Breast epithelium (tissue), 4 donors: ENCODE results near the gene NCOA1. TPM values are rescaled to one million over a fixed set of nuclear protein-coding genes. Genes with fewer than 3 reads are reported as not detected.
"Not testable (repeated sequence)": the region's sequence is repeated elsewhere in the genome, so short reads cannot be mapped to it uniquely, and the experiment has no call there.

Experiments used
- DNase-seq, 2 donors: peaks; one replicate each; pipeline ENCODE4 v3.0.0-alpha.2; 2019; ENCODE audit warnings: low spot score in 2 of 2
- H3K27ac ChIP-seq, 2 donors: fragments of 200-600 bp; sonication (generic) in 1 of 2; one replicate each; pipeline ENCODE4 v1.5.1; 2016 to 2019; ENCODE audit warnings: mild to moderate bottlenecking in 1 of 2
- H3K27me3 ChIP-seq, 2 donors: fragments of 200-600 bp; sonication (generic) in 1 of 2; one replicate each; pipeline versions ENCODE4 v1.5.1 to v1.6.0; 2017 to 2019; ENCODE audit warnings: control low read depth in 1 of 2, mild to moderate bottlenecking in 1 of 2
- H3K36me3 ChIP-seq: fragments of 200-600 bp; one replicate; pipeline ENCODE4 v1.5.1; 2019
- H3K4me1 ChIP-seq, 2 donors: fragments of 200-600 bp; sonication (generic); one replicate each; pipeline ENCODE4 v1.5.1; 2016 to 2019; ENCODE audit warnings: control low read depth in 1 of 2
- H3K4me3 ChIP-seq, 3 donors: fragments of 200-600 bp; sonication (generic); 1 replicate in 2 of 3; 2 replicates in 1 of 3; pipeline ENCODE4 v1.5.1; 2016 to 2019; ENCODE audit warnings: mild to moderate bottlenecking in 3 of 3, moderate library complexity in 2 of 3
- H3K9me3 ChIP-seq, 2 donors: fragments of 200-600 bp; sonication (generic) in 1 of 2; one replicate each; pipeline ENCODE4 v1.5.1; 2016 to 2019; ENCODE audit warnings: control low read depth in 1 of 2
- CTCF ChIP-seq, 3 donors: fragments of 450-650 bp; IDR thresholded peaks; one replicate each; pipeline ENCODE4 v1.5.1; 2016 to 2017; ENCODE audit warnings: antibody characterized with exemption in 3 of 3, mild to moderate bottlenecking in 3 of 3, moderate library complexity in 3 of 3
- POLR2A ChIP-seq: fragments of 450-650 bp; IDR thresholded peaks from one replicate; pipeline ENCODE4 v1.6.1; 2016; ENCODE audit warnings: antibody characterized with exemption, mild to moderate bottlenecking, moderate library complexity
- POLR2AphosphoS5 ChIP-seq, 3 donors: sonication (generic); formaldehyde crosslinking; IDR thresholded peaks; one replicate each; pipeline ENCODE4 v1.6.1; 2017; ENCODE audit warnings: antibody characterized with exemption in 3 of 3
- intact Hi-C: fragments of 100-400 bp; cut with DNase I; formaldehyde crosslinking; loops from one replicate; pipeline ENCODE4 v1.15.1; 2023; ENCODE audit warnings: low total_unique reads
- total RNA-seq, 3 donors: library from RNA; depleted of rRNA; stranded (reverse); fragments of >200 nt; gene quantifications; one replicate each; pipeline ENCODE4 v1.1.0, GENCODE V29; 2016

Gene NCOA1
- total RNA-seq, 3 donors from 2014 or later: 66.4 to 83.4 (median 69.2) TPM

GRCh38 chr2:24477229-24477628 is 13.8 kb upstream of the NCOA1 start:
- Histone ChIP-seq H3K36me3 (no peaks in the 10 kb centered on the region), H3K27ac (no peak overlapping the region), H3K4me1 (no peaks in the 10 kb centered on the region), H3K4me3 (no peak overlapping the region), H3K9me3 (no peaks in the 10 kb centered on the region), H3K27me3 (no peaks in the 10 kb centered on the region)
- intact Hi-C loops: no loop called here
- no peak for DNase-seq
- TF ChIP-seq POLR2A (no peak), CTCF (IDR thresholded peaks at IDR 0.05) (no peak), POLR2AphosphoS5 (IDR thresholded peaks at IDR 0.05) (no peak)

- intact Hi-C loops: no loop called here
- H3K27me3 ChIP-seq: no peaks in the 10 kb centered on the region
- TF ChIP-seq POLR2A (no peak), POLR2AphosphoS5 (IDR thresholded peaks at IDR 0.05) (no peak), CTCF (IDR thresholded peaks at IDR 0.05) (no peak)
- H3K4me1 ChIP-seq: no peaks in the 10 kb centered on the region
- DNase-seq: no peak
- no peak overlapping the region for H3K27ac ChIP-seq
- H3K9me3 ChIP-seq: no peaks in the 10 kb centered on the region
- H3K4me3 ChIP-seq: no peak overlapping the region
- no peaks in the 10 kb centered on the region for H3K36me3 ChIP-seq
These were observed 12.8 kb upstream of the NCOA1 start for GRCh38 chr2:24478243-24478642.

- Histone ChIP-seq H3K4me3 (no peak overlapping the region), H3K27me3 (no peaks in the 10 kb centered on the region), H3K36me3 (no peaks in the 10 kb centered on the region), H3K9me3 (no peaks in the 10 kb centered on the region), H3K27ac (no peak overlapping the region), H3K4me1 (no peaks in the 10 kb centered on the region)
- intact Hi-C loops: no loop called here
- no peak for DNase-seq
- TF ChIP-seq POLR2A (no peak), CTCF (IDR thresholded peaks at IDR 0.05) (no peak), POLR2AphosphoS5 (IDR thresholded peaks at IDR 0.05) (no peak)
These were observed 10.8 kb upstream of the NCOA1 start for GRCh38 chr2:24480245-24480644.

- no peaks in the 10 kb centered on the region for H3K36me3 ChIP-seq
- peak overlapping the region in 1 of 2 donors; percentile 49 for H3K27ac ChIP-seq
- H3K4me3 ChIP-seq: no peak overlapping the region
- intact Hi-C loops: no loop called here
- TF ChIP-seq CTCF (IDR thresholded peaks at IDR 0.05): no peak
- H3K27me3 ChIP-seq: no peaks in the 10 kb centered on the region
- H3K4me1 ChIP-seq: no peaks in the 10 kb centered on the region
- no peak for DNase-seq
- H3K9me3 ChIP-seq: no peaks in the 10 kb centered on the region
These were observed 8.6 kb upstream of the NCOA1 start for GRCh38 chr2:24482251-24482971.

GRCh38 chr2:24482972-24483300 is 8.1 kb upstream of the NCOA1 start:
- Histone ChIP-seq H3K4me1 (no peaks in the 10 kb centered on the region), H3K27me3 (no peaks in the 10 kb centered on the region), H3K9me3 (no peaks in the 10 kb centered on the region), H3K36me3 (no peaks in the 10 kb centered on the region), H3K4me3 (no peak overlapping the region), H3K27ac (no peak overlapping the region)
- no peak for DNase-seq
- intact Hi-C loops: no loop called here
- no peak for TF ChIP-seq POLR2AphosphoS5 (IDR thresholded peaks at IDR 0.05)
- TF ChIP-seq CTCF (IDR thresholded peaks at IDR 0.05): no peak
- no peak for TF ChIP-seq POLR2A

- H3K27me3 ChIP-seq, H3K9me3 ChIP-seq, H3K4me1 ChIP-seq, H3K4me3 ChIP-seq, H3K27ac ChIP-seq, H3K36me3 ChIP-seq, intact Hi-C loops, DNase-seq: not testable (repeated sequence)
These were observed 6.4 kb upstream of the NCOA1 start for GRCh38 chr2:24484677-24485076.
